Mononuclear cell (primary cell): Measurements from ENCODE around the gene SEC14L6. TPM values are rescaled to one million over a fixed set of nuclear protein-coding genes. Genes with fewer than 3 reads are reported as not detected.
"Not testable (repeated sequence)": the region's sequence is repeated elsewhere in the genome, so short reads cannot be mapped to it uniquely, and the experiment has no call there.

Source experiments
- H3K27me3 ChIP-seq: 2 replicates; pipeline ENCODE4 v1.6.0; 2011; ENCODE audit warnings: low read length, control low read depth; ENCODE audit not compliant: insufficient read depth
- H3K4me1 ChIP-seq: 2 replicates; pipeline ENCODE4 v1.5.1; 2011; ENCODE audit warnings: mild to moderate bottlenecking, low read length, control low read depth; ENCODE audit not compliant: insufficient read depth
- H3K4me3 ChIP-seq: 2 replicates; pipeline ENCODE4 v1.5.1; 2011; ENCODE audit warnings: mild to moderate bottlenecking, low read length, moderate library complexity
- H3K9me3 ChIP-seq: 2 replicates; pipeline ENCODE4 v1.5.1; 2011; ENCODE audit warnings: low read depth, mild to moderate bottlenecking, control low read depth, low read length
- total RNA-seq: library from RNA; depleted of rRNA; stranded (reverse); fragments of >200 nt; gene quantifications from one replicate; pipeline ENCODE4 v1.2.3, GENCODE V29; 2012

SEC14L6 gene
- total RNA-seq, 1 donor, result not detected

- H3K4me1 ChIP-seq, result no peaks in the 10 kb centered on the region
- H3K4me3 ChIP-seq, result no peak overlapping the region
Observed at GRCh38 chr22:30557243-30557642, 10.7 kb upstream of the SEC14L6 start.

DNA sequence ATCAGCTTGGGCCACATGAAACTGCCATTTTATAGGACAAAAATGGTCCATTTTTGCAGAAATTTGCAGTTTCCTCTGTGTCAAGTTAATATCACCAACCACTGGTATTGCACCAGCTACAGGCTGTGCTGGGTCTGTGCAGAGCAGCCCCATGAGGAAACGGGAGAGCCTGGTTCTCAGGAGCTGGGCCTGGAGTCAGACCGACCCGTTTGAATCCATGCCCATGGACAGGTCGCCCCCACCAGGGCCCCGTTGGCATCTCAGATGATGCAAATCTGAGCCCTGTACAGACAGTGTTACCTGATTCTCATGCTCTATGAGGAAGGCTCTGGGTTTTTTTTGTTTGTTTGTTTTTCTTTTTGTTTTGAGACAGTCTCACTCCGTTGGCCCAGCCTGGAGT lies 9.8 kb upstream of the SEC14L6 start:
- Histone ChIP-seq H3K4me1 (no peaks in the 10 kb centered on the region), H3K4me3 (no peak overlapping the region), H3K9me3 (no peaks in the 10 kb centered on the region), H3K27me3 (no peaks in the 10 kb centered on the region)

More at GRCh38 chr22:30557243-30557642, 10.7 kb upstream of the SEC14L6 start:
- H3K27me3 ChIP-seq, result no peaks in the 10 kb centered on the region
- no peaks in the 10 kb centered on the region for H3K9me3 ChIP-seq

- no peaks in the 10 kb centered on the region for H3K4me1 ChIP-seq
- no peak overlapping the region for H3K4me3 ChIP-seq
- H3K9me3 ChIP-seq, result no peaks in the 10 kb centered on the region
- no peaks in the 10 kb centered on the region for H3K27me3 ChIP-seq
Observed at GRCh38 chr22:30555282-30556210, 9.0 kb upstream of the SEC14L6 start.

GRCh38 chr22:30553971-30554370 lies 7.4 kb upstream of the SEC14L6 start:
- Histone ChIP-seq H3K4me3 (no peak overlapping the region), H3K4me1 (no peaks in the 10 kb centered on the region), H3K27me3 (no peaks in the 10 kb centered on the region), H3K9me3 (no peaks in the 10 kb centered on the region)

GRCh38 chr22:30552719-30553118 lies 6.2 kb upstream of the SEC14L6 start:
- H3K27me3 ChIP-seq, result no peaks in the 10 kb centered on the region
- H3K4me3 ChIP-seq, result no peak overlapping the region
- H3K9me3 ChIP-seq, result no peaks in the 10 kb centered on the region
- H3K4me1 ChIP-seq, result no peaks in the 10 kb centered on the region

- not testable (repeated sequence) for H3K27me3 ChIP-seq, H3K9me3 ChIP-seq, H3K4me1 ChIP-seq, H3K4me3 ChIP-seq
Observed at GRCh38 chr22:30551813-30552212, 5.3 kb upstream of the SEC14L6 start.

DNA sequence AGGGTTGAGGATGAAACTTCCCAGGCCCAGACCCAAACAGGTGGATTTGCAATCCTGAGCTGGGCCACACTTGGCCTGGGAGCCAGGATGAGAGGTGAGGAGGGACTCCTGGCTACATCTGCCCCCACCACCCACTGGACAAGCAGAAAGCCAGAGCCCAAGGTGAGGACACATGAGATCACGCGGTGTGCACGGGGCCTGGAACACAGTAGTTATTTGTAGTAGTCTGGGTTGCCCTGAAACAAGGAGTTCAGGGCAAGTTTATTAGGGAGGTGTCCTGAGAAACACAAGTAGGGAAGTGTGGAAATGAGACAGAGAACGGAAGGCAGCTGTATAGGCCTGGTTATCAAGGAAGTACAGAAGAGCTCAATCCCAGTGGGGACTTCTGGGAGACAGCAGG lies 647 bp upstream of the SEC14L6 start:
- no peak overlapping the region for H3K4me3 ChIP-seq
- peaks cover 11% of the 10 kb centered on the region for H3K27me3 ChIP-seq
- no peaks in the 10 kb centered on the region for H3K4me1 ChIP-seq
- H3K9me3 ChIP-seq, result no peaks in the 10 kb centered on the region

GRCh38 chr22:30542811-30543188 lies 3.7 kb downstream of the SEC14L6 start:
- Histone ChIP-seq H3K9me3 (no peaks in the 10 kb centered on the region), H3K27me3 (peaks cover 22% of the 10 kb centered on the region)

GRCh38 chr22:30541961-30542810 lies 4.4 kb downstream of the SEC14L6 start:
- Histone ChIP-seq H3K9me3 (no peaks in the 10 kb centered on the region), H3K4me1 (no peaks in the 10 kb centered on the region), H3K4me3 (no peak overlapping the region), H3K27me3 (peaks cover 22% of the 10 kb centered on the region)

More at GRCh38 chr22:30542811-30543188, 3.7 kb downstream of the SEC14L6 start:
- no peaks in the 10 kb centered on the region for H3K4me1 ChIP-seq
- no peak overlapping the region for H3K4me3 ChIP-seq

DNA sequence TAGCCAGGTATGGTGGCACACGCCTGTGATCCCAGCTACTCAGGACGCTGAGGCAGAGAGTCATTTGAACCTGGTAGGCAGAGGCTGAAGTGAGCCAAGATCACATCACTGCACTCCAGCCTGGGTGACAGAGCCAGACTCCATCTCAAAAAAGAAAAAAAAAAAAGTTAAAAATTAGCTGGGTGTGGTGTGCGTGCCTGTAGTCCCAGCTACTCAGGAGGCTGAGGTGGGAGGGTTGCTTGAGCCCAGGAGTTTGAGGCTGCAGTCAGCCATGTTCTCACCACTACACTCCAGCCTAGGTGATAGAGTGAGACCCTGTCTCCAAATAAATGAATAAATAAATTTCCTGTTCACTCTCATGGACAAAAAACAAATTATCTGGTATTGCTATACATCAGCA lies 5.0 kb downstream of the SEC14L6 start:
- not testable (repeated sequence) for H3K9me3 ChIP-seq, H3K4me3 ChIP-seq, H3K4me1 ChIP-seq
- peaks cover 22% of the 10 kb centered on the region for H3K27me3 ChIP-seq

GRCh38 chr22:30539368-30539767 lies 7.2 kb downstream of the SEC14L6 start:
- Histone ChIP-seq H3K27me3 (peaks cover 22% of the 10 kb centered on the region), H3K9me3 (no peaks in the 10 kb centered on the region), H3K4me3 (no peak overlapping the region), H3K4me1 (no peaks in the 10 kb centered on the region)

DNA sequence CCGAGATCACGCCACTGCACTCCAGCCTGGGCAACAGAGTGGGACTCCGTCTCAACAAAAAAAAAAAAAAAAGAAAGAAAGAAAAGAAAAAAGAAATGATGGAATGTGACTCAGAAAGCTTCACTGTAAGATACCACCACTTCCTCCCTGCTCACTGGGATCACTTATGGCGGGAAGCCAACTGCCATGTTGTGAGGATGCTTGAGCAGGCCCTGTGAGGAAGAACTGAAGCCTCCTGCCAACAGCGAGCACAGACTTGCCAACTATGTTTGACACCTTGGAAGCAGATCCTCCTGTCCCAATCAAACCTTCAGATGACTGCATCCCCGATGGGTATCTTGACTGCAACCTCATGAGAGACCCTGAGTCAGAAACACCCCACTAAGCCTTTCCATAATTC lies 8.3 kb downstream of the SEC14L6 start:
- Histone ChIP-seq H3K27me3 (peaks cover 19% of the 10 kb centered on the region), H3K4me3 (no peak overlapping the region), H3K9me3 (no peaks in the 10 kb centered on the region), H3K4me1 (no peaks in the 10 kb centered on the region)

- H3K4me3 ChIP-seq, result no peak overlapping the region
- H3K27me3 ChIP-seq, result peaks cover 10% of the 10 kb centered on the region
- H3K9me3 ChIP-seq, result no peaks in the 10 kb centered on the region
- no peaks in the 10 kb centered on the region for H3K4me1 ChIP-seq
Observed at GRCh38 chr22:30537083-30537731, 9.3 kb downstream of the SEC14L6 start.

GRCh38 chr22:30535182-30535581 lies 11.4 kb downstream of the SEC14L6 start:
- no peaks in the 10 kb centered on the region for H3K27me3 ChIP-seq
- no peaks in the 10 kb centered on the region for H3K4me1 ChIP-seq
- H3K9me3 ChIP-seq, result no peaks in the 10 kb centered on the region
- no peak overlapping the region for H3K4me3 ChIP-seq
